ENCODE measurements around the gene METTL16.

The METTL16 gene

DNA sequence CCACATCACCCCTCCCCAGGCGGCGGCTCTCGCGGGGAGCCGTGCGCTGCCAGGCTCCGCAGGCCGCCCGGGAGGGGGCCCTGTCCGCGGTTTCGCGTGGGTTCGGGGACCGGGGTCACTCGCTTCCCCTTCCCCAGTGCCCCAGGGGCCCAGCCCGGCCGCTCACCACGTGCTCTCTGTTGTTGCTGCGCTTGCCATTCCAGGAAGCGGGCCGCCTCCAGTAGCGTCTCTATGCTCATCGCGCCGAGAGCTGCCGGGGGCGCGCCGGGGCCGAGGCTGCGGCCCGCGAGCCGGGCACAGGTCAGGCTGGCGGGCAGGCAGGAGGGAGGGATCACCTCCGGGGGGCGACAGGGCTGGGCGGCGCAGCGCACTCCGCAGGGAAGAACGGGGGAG, 111.2 kb downstream of the METTL16 start:
- Histone ChIP-seq H3K36me3 (ENCODE audit: insufficient read depth) (no peaks in the 10 kb centered on the region), H3K27me3 (ENCODE audit: insufficient read depth, low read depth) (no peaks in the 10 kb centered on the region), H2AFZ (ENCODE audit: low read depth) (peak overlapping the region; percentile 14; the same call in 1 of the 2 replicates), H4K20me1 (ENCODE audit: insufficient read depth) (no peaks in the 10 kb centered on the region), H3K27ac (peak overlapping the region; percentile 89), H3K4me3 (IDR thresholded peaks at IDR 0.05; ENCODE audit: insufficient read depth, low read depth, low read length) (no peak overlapping the region), H3K9ac (peak overlapping the region; percentile 92), H3K4me2 (peak overlapping the region; percentile 51), H3K4me1 (ENCODE audit: low read depth, poor library complexity, severe bottlenecking) (no peaks in the 10 kb centered on the region), H3K79me2 (ENCODE audit: insufficient read depth, low read depth) (no peaks in the 10 kb centered on the region)
- TF ChIP-seq, protein P1, sequence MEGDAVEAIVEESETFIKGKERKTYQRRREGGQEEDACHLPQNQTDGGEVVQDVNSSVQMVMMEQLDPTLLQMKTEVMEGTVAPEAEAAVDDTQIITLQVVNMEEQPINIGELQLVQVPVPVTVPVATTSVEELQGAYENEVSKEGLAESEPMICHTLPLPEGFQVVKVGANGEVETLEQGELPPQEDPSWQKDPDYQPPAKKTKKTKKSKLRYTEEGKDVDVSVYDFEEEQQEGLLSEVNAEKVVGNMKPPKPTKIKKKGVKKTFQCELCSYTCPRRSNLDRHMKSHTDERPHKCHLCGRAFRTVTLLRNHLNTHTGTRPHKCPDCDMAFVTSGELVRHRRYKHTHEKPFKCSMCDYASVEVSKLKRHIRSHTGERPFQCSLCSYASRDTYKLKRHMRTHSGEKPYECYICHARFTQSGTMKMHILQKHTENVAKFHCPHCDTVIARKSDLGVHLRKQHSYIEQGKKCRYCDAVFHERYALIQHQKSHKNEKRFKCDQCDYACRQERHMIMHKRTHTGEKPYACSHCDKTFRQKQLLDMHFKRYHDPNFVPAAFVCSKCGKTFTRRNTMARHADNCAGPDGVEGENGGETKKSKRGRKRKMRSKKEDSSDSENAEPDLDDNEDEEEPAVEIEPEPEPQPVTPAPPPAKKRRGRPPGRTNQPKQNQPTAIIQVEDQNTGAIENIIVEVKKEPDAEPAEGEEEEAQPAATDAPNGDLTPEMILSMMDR (conservative IDR thresholded peaks at IDR 0.05; ENCODE audit: low read depth, low read length) = no peak

- peak overlapping the region; percentile 76 for H2AFZ ChIP-seq (ENCODE audit: low read depth)
- H3K4me3 ChIP-seq (IDR thresholded peaks at IDR 0.05; ENCODE audit: insufficient read depth, low read depth, low read length) = no peak overlapping the region
Observed at GRCh38 chr17:2399572-2400473, 111.9 kb downstream of the METTL16 start.

DNA sequence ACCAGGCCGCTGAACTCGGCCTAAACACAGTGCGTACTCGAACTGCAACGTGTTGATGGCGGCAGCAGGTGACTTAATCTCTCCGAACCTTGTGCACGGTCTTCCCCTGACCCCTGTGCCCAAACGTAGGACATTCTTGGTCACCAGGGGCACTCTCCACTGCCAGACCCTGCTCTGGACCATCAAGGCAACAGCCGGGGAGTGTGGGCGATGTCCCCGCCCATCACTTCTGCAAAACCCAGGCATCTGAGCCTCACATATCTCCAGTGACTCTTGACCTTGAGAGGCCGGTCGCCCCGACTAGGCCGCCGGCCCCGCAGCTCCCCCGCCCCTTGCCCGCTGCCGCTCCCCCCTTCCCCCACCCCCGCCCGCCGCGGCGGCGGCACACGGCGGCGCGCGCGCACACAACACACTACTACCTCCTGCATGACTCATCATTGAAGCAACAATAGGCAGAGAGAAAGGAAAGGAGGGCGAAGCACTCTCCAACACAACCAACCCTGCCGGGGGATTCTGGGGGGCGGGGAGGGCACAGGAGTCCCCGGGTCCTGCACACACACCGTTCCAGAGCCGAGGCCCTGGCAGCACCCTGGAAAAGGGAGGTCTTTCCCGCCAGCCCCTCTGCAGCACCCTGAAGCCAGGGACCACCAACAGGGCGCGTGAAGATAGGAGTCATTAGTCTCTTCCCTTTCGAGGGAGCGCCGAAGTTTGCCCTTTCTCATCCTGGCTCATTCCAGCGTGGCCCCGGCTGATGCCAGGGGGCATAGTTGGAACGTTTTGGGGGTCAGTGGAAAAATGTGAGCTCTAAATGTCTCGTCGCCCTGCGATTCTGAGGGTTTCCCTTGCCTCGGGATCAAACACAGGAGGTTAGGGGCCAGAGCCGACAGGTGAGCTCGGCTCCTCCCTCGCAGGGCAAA, 112.8 kb downstream of the METTL16 start:
- Histone ChIP-seq H3K27me3 (ENCODE audit: insufficient read depth, low read depth) (no peaks in the 10 kb centered on the region), H3K27ac (no peak overlapping the region)

More at GRCh38 chr17:2399572-2400473, 111.9 kb downstream of the METTL16 start:
- H3K4me1 ChIP-seq (ENCODE audit: low read depth, poor library complexity, severe bottlenecking) = no peaks in the 10 kb centered on the region
- H3K36me3 ChIP-seq (ENCODE audit: insufficient read depth) = no peaks in the 10 kb centered on the region
- H3K79me2 ChIP-seq (ENCODE audit: insufficient read depth, low read depth) = no peaks in the 10 kb centered on the region
- no peaks in the 10 kb centered on the region for H3K27me3 ChIP-seq (ENCODE audit: insufficient read depth, low read depth)
- H4K20me1 ChIP-seq (ENCODE audit: insufficient read depth) = no peaks in the 10 kb centered on the region
- H3K9ac ChIP-seq = peak overlapping the region; percentile 92
- peak overlapping the region; percentile 89 for H3K27ac ChIP-seq
- peak overlapping the region; percentile 66 for H3K4me2 ChIP-seq
- TF ChIP-seq, protein P1 (conservative IDR thresholded peaks at IDR 0.05; ENCODE audit: low read depth, low read length) = no peak

GRCh38 chr17:2398182-2398581, 113.5 kb downstream of the METTL16 start:
- Histone ChIP-seq H3K36me3 (ENCODE audit: insufficient read depth) (no peaks in the 10 kb centered on the region), H3K4me3 (IDR thresholded peaks at IDR 0.05; ENCODE audit: insufficient read depth, low read depth, low read length) (no peak overlapping the region), H2AFZ (ENCODE audit: low read depth) (no peak overlapping the region), H4K20me1 (ENCODE audit: insufficient read depth) (no peaks in the 10 kb centered on the region), H3K27ac (no peak overlapping the region), H3K4me1 (ENCODE audit: low read depth, poor library complexity, severe bottlenecking) (no peaks in the 10 kb centered on the region), H3K27me3 (ENCODE audit: insufficient read depth, low read depth) (no peaks in the 10 kb centered on the region), H3K79me2 (ENCODE audit: insufficient read depth, low read depth) (no peaks in the 10 kb centered on the region), H3K4me2 (no peak overlapping the region), H3K9ac (no peak overlapping the region)
- TF ChIP-seq, protein P1 (conservative IDR thresholded peaks at IDR 0.05; ENCODE audit: low read depth, low read length) = no peak

More for the DNA sequence above, 112.8 kb downstream of the METTL16 start:
- no peaks in the 10 kb centered on the region for H3K4me1 ChIP-seq (ENCODE audit: low read depth, poor library complexity, severe bottlenecking)
- no peaks in the 10 kb centered on the region for H4K20me1 ChIP-seq (ENCODE audit: insufficient read depth)
- peak overlapping the region; percentile 66 for H3K4me2 ChIP-seq
- no peaks in the 10 kb centered on the region for H3K36me3 ChIP-seq (ENCODE audit: insufficient read depth)
- H3K4me3 ChIP-seq (IDR thresholded peaks at IDR 0.05; ENCODE audit: insufficient read depth, low read depth, low read length) = no peak overlapping the region
- H3K9ac ChIP-seq = peak overlapping the region; percentile 92; the same call in 1 of the 2 replicates
- H3K79me2 ChIP-seq (ENCODE audit: insufficient read depth, low read depth) = no peaks in the 10 kb centered on the region
- TF ChIP-seq, protein P1 (conservative IDR thresholded peaks at IDR 0.05; ENCODE audit: low read depth, low read length) = no peak
- no peak overlapping the region; the same call in 1 of the 2 replicates for H2AFZ ChIP-seq (ENCODE audit: low read depth)

Data from KMS-11 (cell line).